GM21390 (cell line): ENCODE results near the gene SERPINA5.

ENCODE experiments used
- ATAC-seq: cut with Tn5 transposase; IDR thresholded peaks from one replicate; pipeline ENCODE4 v1.9.1; 2021; ENCODE audit not compliant: unreplicated experiment

The SERPINA5 gene

DNA sequence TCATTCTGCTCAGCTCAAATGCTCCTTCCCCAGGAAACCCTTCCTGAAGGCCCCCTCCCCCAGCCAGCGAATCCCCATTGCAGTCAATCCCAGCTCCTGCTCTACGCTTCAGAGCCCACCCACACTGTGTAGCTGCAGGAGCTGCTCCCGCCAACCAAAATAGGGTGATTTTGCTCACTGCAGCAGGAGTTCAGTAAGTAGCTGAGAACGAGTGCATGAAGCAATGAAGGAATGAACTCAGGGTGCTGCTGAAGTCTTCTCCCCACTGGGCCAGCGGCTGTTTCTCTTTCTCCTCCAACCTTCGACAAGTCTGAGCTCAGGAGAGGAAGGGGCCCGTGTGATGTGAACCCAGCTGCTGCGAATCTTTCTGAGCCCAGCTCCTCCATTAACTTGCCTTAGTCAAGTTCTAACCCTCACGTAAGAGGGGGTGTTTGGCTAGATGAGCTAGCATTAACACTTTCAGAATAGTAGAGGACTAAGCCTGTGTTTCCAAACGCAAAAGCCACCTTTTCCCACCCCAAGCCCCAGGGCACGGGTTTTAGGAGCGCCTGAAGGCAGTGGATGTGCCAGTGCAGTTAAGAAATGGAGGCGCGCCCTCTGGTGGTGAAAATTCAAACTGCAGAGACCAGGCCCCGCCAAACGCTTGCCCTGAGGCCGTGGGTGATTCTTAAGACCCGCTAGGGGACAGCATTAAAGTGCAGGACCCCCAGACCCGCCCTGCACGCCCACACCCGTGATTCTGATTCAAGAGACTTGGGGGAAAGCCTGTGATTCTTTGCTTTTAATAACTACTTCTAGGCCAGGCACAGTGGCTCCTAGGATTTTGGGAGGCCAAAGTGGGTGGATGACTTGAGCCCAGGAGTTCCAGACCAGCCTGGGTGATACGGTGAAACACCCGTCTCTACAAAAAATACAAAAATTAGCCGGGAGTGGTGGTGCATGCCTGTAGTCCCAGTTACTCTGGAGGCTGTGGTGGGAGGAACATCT lies 31.9 kb upstream of the SERPINA5 start:
- no peak for ATAC-seq

DNA sequence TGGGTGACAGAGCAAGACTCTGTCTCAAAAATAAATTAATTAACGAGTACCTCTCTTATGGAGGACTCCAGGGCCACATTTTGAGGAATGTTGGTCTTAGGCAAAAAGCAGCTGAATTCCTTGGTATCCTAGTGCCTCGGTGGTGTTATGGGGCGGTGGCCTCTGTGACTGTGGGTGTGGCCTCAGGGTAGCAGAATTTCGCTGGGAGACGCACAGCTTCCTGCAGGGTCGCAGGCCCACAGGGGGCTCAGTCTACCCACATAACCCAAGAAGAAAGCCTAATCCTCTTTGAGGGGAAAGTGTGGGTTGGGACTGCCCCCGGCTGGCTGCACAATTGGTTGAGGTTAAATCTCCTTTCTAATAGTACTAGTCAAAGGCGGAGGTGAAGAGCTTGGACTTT lies 31.2 kb upstream of the SERPINA5 start:
- ATAC-seq: no peak

DNA sequence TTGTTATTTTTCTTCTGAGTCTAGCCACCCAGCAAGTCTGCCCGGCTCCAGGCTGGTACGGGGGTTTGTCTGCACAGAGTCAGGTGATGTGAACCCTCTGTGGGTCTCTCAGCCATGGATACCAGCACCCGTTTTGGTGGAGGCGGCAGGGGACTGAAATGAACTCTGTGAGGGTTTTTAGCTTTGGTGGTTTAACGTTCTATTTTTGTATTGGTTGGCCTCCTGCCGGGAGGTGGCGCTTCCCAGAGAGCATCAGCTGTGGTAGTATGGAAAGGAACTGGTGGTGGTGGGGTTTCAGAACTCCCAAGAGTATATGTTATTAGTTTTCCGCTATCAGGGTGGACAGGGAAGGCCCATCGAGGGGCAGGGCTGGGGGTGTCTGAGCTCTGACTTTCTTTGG lies 25.2 kb upstream of the SERPINA5 start:
- ATAC-seq: no peak

DNA sequence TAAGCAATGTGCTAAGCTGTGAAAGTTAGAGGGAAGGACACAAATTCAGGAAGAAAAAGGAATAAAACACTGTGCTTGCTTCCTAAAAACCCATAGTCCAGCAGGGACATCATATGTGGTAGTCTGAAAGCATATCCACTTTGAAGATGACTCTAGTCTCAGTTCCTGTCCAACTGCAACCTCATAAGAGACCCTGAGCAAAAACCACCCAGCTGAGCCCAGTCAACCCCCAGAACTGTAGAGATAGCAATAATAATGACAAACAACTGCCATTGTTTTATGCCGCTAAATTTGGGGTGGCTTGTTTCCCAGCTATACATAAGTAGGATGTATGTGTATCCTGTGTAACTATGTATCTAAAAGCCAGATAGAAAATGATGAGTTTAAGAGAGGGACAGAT lies 23.9 kb upstream of the SERPINA5 start:
- no peak for ATAC-seq

DNA sequence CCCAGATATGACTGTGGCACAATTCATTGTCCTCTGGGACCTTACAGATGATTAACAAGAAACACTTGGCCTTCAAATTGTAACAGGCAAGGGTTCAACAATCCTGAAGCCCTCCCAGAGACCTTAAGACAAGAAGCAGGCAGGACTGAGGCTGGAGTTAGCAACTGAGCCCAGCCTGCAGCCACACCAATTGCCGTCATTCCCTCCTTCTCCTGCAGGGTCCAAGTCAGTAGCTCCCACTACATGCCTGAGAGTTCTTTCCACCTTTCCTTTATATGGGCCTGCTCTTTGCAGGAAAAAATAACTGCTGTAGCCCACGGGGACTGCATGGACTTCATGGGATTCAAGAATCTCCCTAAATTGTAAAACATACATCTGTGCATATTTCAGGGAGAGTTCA lies 22.4 kb upstream of the SERPINA5 start:
- no peak for ATAC-seq

DNA sequence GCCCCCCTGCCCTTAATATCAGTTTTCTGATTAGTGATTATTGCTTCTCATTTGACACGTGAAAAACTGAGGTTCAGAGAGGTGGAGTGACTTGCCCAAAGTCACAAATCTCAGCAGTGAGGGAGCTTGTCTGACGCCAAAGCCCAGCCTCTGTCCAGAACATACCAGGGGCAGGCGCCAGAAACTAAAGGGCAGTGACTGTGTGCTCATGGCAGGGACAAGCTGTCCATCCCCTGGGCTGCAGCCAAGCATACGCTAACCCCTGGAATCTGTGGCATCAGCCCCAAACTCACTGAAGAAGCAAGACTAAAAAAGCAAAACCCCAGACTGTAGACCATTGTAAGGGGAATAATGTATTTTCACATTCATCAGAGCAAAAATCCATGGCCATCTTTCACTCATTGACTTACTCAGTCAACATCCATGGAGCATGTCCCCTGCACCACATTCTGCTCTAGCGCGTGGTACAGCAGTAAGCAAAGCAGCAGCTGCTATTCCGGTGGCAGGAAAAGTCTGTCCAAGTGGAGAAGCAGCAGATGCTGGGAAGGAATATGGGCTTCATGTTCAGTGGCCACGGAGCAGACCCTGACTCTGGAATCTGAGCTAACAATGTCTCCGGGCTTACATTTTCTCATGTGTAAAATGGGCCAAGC lies 21.5 kb upstream of the SERPINA5 start:
- ATAC-seq: no peak

DNA sequence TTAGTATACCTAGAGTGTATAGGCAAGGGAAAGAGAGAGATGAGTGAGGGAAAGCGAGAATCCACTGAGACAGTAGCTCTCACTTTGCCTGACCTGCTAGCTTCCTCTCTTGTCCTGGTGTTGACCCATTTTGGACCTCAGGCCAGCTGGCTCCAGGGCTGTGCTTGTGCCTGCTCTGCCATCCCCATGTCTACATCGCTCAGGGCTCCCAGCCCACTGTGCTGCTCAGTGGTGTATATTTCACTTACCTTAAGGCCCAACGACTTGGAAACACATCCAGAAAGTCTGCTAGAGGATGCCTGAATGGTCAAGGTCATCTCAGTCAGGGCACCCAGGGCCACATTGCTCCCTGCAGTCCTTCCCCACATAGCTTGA lies 20.9 kb upstream of the SERPINA5 start:
- ATAC-seq: no peak

DNA sequence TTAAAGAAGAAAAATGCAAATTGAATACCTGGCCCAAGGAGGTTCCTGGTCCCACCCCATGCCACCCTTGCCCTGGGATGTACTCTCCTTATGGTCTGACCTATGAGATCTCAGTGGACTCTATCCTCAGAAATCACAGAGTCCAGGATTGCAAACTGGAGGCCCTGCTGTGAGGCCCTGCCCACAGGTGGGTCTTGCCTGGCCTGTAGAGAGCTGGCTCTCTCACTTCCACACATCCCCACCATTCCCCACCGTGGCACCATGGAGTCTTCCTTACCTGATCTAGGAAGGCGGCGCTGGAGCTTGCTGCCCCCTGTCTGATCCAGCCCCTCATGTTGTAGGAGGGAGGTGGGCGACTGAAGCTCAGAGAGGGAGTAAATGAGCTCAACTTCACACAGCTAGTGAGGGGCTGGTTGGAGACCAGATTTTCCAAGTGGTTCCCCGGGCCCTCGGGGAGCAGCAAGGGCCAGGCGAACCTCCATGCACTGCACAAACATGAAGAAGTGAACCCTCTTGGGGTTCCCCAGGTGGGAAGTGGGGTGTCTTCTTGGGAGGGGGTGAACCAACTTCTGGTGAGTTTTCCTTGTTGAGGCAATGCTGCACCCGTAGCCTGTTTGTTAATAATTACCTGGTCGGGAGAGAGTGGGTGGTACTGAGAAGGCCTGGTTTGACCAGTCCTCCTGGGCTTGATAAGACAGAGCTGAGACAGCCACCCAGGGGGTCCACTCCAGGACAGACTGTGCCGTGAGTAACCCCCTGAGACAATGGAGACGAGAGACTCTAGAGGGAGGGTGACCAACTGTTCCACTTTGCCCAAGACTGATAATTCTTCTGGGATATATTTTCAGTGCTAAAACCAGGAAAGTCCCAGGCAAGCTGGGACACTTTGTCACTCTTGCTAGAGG lies 20.2 kb upstream of the SERPINA5 start, which contains the start of gene SERPINA4:
Gene SERPINA4, plus strand, starts transcription at position 692 of the 905 bp plus-strand sequence. CDS start 2,041 bp downstream, outside the sequence.
- no peak for ATAC-seq

DNA sequence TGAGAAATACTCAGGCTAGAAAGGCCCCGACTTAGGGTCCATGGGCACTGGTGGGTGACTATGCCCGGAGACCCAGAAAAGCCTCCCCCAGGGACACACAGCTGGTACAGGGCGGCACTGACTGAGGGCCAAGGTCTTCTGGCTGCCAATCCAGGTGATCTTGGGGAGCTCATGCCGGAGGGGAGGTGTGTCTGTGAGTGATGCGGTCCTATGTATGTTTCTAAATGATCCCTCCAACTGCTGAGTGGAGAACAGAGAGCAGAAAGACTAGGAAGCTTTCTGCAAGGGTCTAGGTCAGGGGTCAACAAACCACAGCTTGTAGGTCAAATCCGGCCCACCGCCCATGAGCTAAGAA lies 19.6 kb upstream of the SERPINA5 start:
- ATAC-seq: no peak

DNA sequence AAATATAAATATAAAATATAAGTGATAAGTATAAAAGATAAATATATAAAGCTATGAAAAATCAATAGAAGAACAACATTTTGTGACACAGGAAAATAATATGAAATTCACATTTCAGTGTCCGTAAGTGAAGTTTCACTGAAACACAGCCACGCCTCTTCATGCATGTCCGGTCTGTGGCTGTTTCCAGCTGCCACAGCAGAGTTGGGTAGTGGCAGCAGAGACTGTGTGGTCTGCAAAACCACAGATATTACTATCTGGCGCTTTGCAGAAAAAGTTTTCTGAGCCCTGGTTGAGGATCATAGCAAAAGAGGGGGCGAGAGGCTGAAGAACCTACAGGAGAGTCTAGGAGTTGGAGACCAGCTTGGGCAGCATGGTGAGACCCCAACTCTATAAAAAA lies 19.2 kb upstream of the SERPINA5 start:
- no peak for ATAC-seq

DNA sequence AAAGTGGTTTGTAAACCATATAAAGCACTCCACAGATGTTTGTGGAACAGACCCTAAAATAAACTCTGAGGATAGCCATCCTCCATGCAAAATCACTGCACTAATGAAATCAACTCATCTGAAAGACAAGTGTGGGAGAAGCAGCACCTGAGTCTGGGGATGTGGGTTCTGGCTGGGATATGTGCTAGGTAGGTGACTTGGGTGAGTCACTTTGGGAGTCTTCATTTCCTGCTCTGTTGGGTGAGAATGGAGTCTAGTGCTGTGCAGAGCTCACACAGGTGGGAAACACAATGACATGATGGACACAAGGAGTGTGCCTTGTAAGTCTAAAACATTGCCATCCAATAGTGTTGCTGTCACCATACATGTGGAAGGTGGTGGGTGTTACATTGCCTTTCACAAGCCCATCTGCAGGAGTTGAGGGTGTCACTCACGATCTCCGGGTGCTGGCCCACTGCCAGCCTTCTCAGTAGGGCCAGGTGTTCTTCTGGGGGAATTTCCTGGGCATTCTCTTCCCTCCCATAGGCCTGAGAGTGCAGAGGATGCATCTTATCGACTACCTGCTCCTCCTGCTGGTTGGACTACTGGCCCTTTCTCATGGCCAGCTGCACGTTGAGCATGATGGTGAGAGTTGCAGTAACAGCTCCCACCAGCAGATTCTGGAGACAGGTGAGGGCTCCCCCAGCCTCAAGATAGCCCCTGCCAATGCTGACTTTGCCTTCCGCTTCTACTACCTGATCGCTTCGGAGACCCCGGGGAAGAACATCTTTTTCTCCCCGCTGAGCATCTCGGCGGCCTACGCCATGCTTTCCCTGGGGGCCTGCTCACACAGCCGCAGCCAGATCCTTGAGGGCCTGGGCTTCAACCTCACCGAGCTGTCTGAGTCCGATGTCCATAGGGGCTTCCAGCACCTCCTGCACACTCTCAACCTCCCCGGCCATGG lies 18.0 kb upstream of the SERPINA5 start:
- no peak for ATAC-seq

DNA sequence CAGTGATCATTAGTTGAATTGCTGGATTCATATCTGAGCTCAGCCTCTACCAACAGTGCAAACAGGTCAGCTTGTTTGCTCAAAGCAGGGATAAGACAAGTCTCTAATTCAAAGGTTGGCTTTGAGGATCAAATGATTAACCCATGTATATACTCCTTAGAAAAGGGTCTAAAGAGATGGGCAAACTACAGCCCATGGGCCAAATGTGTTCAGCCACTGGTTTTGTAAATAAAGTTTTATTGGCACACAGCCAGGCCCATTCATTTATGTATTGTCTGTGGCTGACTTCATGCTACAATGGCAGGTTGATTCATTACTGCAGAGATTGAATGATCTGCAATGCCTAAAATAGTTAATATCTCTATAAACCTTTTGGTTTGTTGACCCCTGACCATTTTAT lies 16.8 kb upstream of the SERPINA5 start:
- no peak for ATAC-seq

DNA sequence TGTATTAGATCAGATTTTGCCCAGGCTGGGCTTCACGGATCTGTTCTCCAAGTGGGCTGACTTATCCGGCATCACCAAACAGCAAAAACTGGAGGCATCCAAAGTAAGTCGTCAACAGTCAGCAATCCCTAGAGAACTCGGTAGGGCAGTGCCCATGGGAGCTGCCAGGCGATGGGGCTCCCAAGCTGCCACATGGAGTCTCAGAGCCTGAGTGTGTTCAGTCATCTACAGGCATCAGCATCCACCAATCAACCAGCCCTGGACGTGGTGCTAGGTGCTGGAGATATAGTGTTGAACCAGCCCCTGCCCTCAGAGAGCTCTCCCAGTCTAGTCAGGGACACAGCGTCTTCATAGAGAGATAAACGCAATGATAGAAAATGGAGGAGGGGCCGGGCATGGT lies 13.0 kb upstream of the SERPINA5 start:
- ATAC-seq: no peak

DNA sequence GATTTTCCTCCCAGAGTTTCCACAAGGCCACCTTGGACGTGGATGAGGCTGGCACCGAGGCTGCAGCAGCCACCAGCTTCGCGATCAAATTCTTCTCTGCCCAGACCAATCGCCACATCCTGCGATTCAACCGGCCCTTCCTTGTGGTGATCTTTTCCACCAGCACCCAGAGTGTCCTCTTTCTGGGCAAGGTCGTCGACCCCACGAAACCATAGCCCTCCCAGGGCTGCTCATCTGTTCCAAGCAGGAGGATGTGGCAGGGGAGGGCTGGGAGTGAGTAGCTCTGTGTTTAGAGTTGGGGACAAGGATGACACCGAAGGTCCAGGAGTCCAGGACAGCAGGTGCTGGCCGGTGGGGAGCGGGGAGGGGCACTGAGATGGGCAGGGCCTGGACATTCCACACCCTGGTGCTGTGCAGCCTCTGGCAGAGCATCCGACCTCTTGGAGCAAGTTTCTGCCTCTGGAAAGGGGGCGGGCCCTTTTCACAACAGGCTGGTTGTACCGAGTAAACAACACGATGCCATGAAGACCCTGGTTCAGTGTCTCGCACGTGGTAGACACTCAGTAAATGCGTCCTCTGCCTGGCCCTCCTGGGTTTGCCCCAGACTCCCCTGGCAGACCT lies 11.7 kb upstream of the SERPINA5 start:
- no peak for ATAC-seq

DNA sequence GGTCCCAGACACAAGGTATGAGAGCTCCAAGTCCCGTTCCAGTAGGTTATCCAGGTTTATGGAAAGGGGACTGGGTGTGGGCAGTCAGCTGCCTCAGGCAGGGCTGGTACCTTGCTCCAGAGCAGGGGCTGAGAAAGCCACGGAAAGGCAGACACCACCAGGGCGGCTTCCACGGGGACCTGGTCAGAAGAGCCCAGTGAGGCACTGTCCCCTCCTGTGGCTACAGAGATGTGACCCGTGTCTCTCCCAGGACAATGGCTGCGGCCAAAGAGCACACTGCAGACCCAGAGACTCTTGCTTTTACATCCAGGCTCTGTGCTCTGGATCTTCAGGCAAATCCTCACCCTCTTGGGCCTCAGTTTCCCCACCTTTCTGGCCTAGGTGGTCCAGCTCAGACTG lies 11.2 kb upstream of the SERPINA5 start:
- no peak for ATAC-seq

DNA sequence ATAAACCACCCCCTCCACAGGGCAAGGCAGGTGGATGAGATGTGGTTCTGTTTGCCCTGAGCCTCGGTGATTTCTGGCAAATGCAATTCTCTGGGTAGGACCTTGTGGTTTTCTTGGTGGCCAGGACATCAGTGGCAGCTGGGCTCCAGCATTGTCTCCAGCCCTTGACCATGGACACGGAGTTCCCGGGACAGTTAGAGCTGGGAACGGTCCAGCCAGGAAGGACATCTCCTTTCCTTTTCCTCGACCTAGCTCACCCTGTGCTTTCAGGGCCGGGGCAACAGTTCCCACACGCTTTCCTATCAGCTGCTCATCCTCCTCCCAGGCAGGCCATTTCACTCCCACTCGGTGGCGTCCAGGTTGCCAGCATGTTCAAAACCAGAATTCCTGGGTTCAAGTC lies 10.8 kb upstream of the SERPINA5 start:
- ATAC-seq: no peak

DNA sequence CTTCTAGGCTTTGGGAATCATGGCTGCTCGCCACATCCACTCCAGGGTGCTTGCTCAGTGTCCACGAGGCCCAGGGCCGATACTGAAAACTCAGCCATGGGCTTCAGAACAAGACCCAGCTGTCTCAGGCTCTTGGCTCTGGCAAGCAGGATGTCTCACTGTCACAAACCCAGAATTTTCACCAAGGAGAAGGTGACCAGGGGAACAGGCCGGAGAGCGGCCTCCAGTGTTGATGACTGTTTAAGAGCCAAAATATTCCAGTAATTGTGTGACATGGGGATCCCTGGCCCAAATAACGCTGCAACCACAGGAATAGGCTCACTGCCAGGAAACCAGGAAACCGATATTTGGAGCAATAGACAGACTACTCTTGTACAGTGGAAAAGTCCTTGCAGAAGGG lies 9.8 kb upstream of the SERPINA5 start:
- ATAC-seq: no peak

DNA sequence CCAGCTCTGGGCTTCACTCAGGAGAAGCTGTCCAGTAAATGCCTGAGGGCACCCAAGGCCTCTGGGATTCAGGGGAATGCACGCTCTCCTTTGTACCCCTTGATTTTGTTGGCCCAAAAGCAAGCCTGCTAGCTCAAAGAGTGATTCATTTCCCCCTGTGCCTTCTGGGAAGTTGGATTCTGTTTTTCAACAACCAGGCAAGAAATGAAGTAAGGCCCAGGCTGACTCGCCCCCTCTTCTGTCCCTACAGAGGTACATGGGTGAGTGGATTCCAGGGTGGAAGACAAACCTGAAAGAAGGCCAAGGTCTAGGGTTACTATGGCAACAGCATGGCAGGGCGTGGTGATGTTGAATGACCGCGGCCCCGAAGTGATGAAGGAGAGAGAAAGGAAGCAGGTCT lies 9.3 kb upstream of the SERPINA5 start:
- ATAC-seq: no peak

DNA sequence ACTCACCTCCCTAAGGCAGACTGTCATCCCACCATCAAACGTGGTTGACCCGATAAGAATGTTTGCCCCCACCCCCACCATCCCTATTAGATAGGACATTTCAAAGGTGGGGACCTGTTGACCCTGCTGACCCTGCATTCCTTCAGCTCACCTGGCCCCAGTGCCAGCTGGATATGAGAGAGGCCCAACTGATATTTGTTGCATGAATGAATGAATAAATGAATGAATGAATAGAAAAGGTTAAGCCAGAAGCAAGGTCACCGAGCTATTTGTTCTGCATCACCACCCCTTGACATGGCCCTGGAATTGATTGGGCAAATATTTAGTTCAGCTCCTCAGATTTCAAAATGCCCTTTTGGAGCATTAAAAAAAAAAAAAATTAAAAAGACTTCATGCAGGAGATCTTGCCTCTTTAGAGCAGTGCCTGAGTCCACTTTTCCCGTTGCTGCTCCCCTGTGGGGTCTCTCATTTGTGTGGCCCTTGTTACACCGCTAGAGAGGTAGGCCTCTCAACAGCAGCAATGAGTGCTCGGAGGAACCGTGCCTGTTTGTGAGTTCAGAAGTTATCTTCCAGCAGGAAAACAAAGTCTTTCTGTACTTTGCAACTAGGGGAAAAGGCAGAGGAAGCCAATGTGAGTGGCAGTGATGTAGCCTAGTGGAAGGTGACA lies 8.5 kb upstream of the SERPINA5 start:
- no peak for ATAC-seq
